Stimulated activated CD8-positive, alpha-beta memory T cell treated with anti-CD3 and anti-CD28 coated beads, Interleukin-4, amount 100 ng/mL, for 1 hour (primary cell): ENCODE results near the gene KCNJ1.

Experiments used
- DNase-seq, 2 donors: peaks; one replicate each; pipeline ENCODE4 v3.0.0-alpha.2; 2020; ENCODE audit warnings: low read depth in 2 of 2, low spot score in 1 of 2

KCNJ1 gene

GRCh38 chr11:128852327-128853023 is 14.6 kb downstream of the KCNJ1 start:
- no peak for DNase-seq

- DNase-seq: peak in 1 of 2 donors; percentile 42
Measured at GRCh38 chr11:128848815-128849455, 18.2 kb downstream of the KCNJ1 start.

- DNase-seq: no peak
Measured at GRCh38 chr11:128846985-128847384, 20.1 kb downstream of the KCNJ1 start.

- no peak for DNase-seq
Measured at GRCh38 chr11:128845334-128845780, 21.7 kb downstream of the KCNJ1 start.

GRCh38 chr11:128843198-128843785 is 23.8 kb downstream of the KCNJ1 start:
- no peak for DNase-seq

DNA sequence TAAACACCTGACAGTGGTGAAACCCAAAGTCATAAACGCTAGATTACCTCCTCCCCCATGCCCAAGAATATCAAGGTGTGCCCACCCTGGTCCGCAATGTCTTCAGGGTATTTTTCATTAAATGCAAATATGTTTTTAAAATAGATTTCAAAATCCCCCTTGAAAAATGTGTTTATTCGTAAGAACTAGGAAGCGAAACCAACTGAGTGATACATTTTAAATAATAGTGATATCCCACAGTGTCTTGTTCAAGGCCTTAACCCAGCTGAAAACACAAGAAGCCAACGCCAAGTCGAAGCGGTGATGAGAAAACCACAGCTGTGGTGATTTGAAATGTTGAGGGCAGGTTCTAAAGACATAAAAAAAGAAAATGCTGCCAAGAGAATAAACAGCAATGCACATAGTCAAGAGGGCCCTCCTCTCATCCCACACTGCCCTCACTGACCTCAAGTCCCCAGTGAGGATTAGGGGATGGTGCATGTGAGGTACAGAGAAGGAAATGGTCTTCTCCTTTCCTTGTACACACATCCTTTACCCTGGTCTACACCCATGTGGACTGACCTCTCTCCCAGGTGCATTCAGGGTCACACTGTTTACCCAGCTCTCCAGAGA is 25.5 kb downstream of the KCNJ1 start:
- DNase-seq: no peak

- no peak for DNase-seq
Measured at GRCh38 chr11:128840783-128841182, 26.3 kb downstream of the KCNJ1 start.

DNA sequence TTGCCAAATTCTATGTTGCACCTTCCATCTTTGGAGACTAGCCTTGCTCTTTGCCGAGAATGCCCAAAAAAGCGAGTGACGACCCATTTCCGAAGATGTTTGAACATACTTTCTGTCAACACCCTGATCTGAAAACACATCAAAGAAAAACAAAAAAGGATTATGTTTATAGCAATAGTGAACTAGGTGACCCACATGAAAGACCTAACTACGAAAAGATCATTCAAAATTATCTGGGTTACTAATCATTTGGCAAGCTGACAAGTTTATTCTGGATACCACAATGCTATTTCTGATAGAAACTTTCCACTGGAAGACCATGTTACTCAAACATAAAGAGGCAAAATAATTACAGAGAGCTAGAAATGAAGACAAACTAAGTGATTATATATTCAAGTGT is 27.0 kb downstream of the KCNJ1 start:
- no peak for DNase-seq

- no peak for DNase-seq
Measured at GRCh38 chr11:128839081-128839480, 28.0 kb downstream of the KCNJ1 start.

GRCh38 chr11:128837627-128838026 is 29.5 kb downstream of the KCNJ1 start:
- no peak for DNase-seq

- no peak for DNase-seq
Measured at GRCh38 chr11:128835741-128836430, 31.2 kb downstream of the KCNJ1 start.

DNA sequence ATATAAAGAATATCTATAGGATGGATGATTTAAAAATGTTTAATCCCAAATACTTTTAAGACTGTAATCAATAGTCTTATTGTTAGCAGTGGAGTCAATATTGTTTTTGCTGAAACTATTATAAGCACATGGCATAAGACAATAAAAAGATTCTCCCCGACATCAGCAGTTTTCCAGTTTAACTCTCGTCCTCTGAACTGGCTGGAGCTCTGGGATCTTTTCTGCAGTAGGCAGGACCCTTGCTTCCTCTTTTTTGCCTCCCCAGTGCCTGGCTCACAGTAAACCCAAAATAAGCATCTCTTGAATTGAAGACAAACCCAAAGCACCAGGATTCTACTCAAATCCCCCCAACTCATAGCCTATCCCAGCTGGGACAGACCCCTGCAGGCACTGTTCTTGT is 32.9 kb downstream of the KCNJ1 start:
- no peak for DNase-seq

DNA sequence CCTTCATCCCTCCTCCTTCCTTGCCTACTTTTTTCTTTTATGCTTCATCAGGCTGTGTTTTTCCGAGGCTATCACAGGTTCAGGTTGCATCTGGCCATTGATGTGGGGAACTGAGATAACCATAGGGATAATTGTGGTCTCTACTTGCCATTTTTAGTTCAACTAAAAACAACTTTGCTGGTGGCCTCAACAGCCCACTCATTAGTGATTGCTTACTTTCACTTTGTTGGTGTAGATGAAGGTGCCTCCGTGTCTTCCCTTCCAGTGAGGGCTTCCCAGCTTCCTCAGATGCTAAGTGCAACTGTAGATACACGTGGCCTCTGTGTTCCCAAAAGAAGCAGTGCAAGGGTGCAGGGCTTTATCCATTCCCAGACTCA is 35.0 kb downstream of the KCNJ1 start:
- no peak for DNase-seq

DNA sequence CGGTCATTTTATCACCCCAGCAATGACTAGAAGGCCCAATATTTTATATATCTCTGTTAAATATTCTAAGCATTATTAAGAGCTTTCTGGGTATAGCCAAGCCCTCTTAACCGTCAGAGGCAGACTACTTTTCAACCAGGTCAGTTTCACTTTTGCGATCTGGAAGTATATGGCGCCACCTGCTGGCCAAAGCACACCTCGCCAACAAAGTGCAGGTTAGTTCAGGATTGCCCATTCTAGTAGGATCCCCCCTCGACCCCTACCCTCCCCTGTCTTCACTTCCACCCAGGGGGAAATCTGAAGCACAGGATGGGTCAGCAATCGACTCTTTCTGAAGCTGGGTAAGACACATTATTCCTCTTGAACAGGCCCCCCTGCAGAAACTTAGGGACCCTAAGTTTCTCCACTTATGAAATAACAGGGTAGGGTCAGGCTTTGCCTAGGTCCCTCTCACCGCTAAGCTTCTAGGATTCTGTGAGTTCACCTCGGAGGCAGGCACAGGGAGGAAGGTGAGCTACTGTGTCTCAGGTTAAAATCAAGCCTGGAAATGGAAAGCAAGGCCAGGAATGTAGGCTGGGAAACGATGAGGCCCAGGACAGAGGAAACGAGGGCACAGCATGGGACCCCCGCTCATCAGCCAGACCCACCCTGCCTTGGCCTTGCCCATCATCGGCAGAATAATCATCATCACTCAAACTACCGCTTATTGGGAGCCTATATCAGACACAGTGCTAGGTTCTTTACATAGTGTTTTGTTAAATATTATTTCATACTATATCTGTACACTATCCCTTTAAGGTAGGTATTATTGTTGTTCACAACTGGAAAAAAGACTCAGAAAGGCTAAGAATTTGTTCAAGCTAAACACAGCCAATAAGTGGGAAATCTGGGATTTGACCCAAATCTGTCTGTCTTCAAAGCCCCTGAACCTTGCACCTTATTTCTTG is 35.6 kb downstream of the KCNJ1 start:
- DNase-seq: peak; percentile 75 to 78

DNA sequence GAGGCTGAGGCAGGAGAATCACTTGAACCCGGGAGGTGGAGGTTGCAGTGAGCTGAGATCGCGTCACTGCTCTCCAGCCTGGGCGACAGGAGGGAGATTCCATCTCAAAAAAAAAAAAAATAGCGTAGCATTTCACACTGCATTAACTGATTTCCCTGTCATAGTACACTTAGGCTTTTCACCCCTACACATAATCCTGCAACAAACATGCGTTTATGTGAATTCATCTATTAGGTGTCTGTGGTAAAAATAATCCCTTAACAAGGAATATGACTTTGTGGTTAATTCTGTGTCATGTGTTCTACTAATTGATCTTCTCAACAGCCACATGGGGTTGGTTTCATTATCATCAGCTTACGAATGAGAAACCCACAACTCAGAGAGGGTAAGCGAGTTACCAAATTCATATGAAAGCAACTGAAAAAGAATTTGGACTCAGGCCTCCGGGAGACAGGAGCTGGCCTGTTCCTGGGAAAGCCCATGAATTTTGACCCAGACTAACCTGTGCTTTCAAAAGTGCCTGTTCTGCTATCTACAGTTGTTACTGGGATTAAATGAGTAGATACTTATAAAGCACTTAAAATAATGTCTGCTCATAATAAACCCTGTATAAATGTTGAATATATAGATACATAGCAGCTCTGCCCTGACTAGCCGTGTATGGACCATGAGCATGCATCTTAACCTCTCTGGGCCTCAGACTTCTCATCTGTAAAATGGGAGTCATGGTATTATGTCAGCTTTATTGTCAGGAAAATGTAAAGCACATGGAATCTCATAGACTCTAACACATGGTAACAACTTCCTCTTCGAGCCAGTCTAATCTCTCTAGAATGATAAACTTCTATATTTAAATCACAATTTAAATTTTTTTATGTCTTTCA is 36.6 kb downstream of the KCNJ1 start:
- no peak for DNase-seq

DNA sequence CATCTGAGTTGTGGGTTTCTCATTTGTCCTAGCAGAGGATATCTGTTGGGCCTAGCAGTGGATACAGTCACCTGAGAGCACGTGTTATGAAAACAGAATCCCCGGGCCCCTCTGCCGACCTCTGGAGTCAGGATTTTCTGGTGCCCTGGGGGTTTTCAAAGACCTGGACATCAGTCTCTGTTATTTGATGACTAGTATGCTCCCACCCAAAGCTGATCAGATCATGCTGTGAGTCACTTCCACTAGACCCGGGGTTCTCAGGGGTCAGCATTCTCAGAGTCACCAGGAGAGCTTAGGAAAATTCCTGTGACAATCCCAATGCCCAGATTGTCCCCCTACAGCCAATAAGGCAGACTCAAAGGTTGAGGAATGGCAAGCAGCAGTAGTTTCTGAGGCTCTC is 38.7 kb downstream of the KCNJ1 start:
- no peak for DNase-seq

- no peak for DNase-seq
Measured at GRCh38 chr11:128827191-128827893, 39.8 kb downstream of the KCNJ1 start.

- no peak for DNase-seq
Measured at GRCh38 chr11:128825050-128825784, 41.9 kb downstream of the KCNJ1 start.
